Kidney epithelial cell (primary cell): ENCODE results near the gene DMXL2. TPM values are rescaled to one million over a fixed set of nuclear protein-coding genes. Genes with fewer than 3 reads are reported as not detected.

ENCODE experiments used
- DNase-seq: peaks from one replicate; pipeline ENCODE4 v3.0.0-alpha.2; 2010; ENCODE audit warnings: low read depth
- H3K27me3 ChIP-seq: 2 replicates; pipeline ENCODE4 v1.6.0; 2011; ENCODE audit warnings: low read length; ENCODE audit not compliant: control insufficient read depth, insufficient read depth
- H3K36me3 ChIP-seq: 2 replicates; pipeline ENCODE4 v1.5.1; 2011; ENCODE audit warnings: low read length; ENCODE audit not compliant: control insufficient read depth, insufficient read depth
- H3K4me3 ChIP-seq: 2 replicates; pipeline ENCODE4 v1.5.1; 2011; ENCODE audit warnings: low read depth, mild to moderate bottlenecking, control low read depth, low read length
- total RNA-seq: library from RNA; depleted of rRNA; stranded (reverse); fragments of >200 nt; gene quantifications from 2 replicates; pipeline ENCODE4 v1.2.3, GENCODE V29; 2015
- TF ChIP-seq, protein P1 (sequence below): IDR thresholded peaks from 2 replicates; pipeline ENCODE4 v1.5.1; 2011; ENCODE audit warnings: mild to moderate bottlenecking, moderate library complexity, low read length, control low read depth, inconsistent platforms; ENCODE audit not compliant: insufficient read depth, poor library complexity, severe bottlenecking

The DMXL2 gene
- total RNA-seq, 1 donor from 2014 or later = 31.7 TPM

DNA sequence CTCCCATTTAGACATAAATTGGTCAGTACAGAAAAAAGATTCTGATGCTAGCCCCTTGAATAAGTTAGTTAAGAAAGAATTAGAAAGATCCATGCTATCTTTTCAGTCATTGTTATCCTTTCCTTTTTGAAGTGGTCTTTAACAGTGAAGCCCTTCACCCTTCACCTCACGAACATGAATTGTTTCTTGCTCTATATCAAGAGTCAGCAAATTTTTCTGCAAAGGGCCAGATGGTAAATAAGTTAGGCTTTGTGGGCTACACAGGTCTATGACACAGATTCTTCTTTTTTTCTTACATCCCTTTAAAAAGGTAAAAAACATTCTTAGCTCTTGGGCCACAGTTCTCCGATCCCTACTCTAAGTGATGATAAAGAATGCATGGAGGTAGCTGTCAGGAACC, 74.9 kb downstream of the DMXL2 start:
- no peak for DNase-seq
- Histone ChIP-seq H3K36me3 (no peaks in the 10 kb centered on the region), H3K4me3 (no peak overlapping the region), H3K27me3 (no peaks in the 10 kb centered on the region)
- TF ChIP-seq, protein P1, sequence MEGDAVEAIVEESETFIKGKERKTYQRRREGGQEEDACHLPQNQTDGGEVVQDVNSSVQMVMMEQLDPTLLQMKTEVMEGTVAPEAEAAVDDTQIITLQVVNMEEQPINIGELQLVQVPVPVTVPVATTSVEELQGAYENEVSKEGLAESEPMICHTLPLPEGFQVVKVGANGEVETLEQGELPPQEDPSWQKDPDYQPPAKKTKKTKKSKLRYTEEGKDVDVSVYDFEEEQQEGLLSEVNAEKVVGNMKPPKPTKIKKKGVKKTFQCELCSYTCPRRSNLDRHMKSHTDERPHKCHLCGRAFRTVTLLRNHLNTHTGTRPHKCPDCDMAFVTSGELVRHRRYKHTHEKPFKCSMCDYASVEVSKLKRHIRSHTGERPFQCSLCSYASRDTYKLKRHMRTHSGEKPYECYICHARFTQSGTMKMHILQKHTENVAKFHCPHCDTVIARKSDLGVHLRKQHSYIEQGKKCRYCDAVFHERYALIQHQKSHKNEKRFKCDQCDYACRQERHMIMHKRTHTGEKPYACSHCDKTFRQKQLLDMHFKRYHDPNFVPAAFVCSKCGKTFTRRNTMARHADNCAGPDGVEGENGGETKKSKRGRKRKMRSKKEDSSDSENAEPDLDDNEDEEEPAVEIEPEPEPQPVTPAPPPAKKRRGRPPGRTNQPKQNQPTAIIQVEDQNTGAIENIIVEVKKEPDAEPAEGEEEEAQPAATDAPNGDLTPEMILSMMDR = no peak

DNA sequence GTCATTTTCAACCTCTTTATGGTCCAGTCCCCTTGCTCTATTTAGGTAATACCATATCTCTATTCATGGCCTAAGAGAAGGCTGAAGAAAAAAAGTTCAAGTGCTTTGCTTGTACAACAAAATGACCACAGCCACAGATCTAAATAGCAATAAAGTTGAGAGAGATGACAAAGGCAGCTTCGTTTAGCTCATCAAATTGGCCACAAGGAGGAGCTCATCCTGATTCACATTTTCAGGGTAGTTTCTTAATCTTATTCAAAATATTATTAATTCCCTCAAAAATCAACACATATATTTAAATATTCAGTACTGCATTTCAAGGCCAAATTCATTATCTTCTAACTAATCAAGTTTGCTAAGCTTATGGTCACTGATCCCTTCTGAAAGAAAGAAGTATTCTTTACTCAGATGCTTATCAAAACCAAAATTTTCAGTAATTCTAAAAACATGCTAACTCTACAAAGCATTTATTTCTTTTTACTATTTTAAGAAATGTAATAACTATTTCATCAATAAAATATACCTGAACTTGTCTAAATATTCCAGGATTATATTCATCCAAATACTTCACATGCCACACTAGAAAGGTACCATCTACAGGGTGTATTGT, 85.5 kb downstream of the DMXL2 start:
- TF ChIP-seq, protein P1 = peak; percentile 70
- no peaks in the 10 kb centered on the region for H3K27me3 ChIP-seq
- no peak overlapping the region for H3K4me3 ChIP-seq
- no peaks in the 10 kb centered on the region for H3K36me3 ChIP-seq
- DNase-seq = no peak

DNA sequence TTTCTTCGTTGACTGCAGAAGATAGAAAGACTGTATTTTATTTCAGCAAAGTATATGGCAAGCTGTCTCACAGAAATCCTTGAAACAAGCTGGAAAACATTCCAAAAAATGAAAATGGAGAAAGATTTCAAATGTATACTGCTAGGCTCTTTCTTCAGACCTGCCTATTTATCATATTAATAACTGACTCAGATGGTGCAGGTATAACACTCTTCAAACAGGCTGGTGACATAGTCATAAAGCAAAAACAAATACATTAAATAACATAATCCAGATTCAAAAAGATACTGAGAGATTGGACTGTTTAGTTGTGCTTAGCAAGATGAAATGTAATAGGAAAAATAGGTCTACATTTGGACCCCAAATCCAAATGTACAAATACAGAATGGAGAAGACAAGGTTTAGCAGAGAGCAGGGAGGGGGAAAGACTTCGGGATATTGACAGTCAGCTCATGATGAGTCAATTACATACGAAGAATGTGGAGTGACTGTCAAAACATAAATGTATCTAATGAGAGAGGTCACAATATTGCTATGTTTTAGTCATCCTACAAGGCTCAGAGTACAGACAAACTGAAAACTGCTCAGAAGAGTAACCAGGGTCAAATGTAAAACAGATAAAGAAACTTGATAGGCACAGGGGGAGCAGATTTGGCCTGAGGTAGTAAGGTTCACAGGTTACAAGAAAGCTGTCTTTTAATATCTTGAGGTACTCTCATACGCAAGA, 88.7 kb downstream of the DMXL2 start:
- TF ChIP-seq, protein P1 = no peak
- Histone ChIP-seq H3K4me3 (no peak overlapping the region), H3K36me3 (no peaks in the 10 kb centered on the region), H3K27me3 (no peaks in the 10 kb centered on the region)
- DNase-seq = no peak

DNA sequence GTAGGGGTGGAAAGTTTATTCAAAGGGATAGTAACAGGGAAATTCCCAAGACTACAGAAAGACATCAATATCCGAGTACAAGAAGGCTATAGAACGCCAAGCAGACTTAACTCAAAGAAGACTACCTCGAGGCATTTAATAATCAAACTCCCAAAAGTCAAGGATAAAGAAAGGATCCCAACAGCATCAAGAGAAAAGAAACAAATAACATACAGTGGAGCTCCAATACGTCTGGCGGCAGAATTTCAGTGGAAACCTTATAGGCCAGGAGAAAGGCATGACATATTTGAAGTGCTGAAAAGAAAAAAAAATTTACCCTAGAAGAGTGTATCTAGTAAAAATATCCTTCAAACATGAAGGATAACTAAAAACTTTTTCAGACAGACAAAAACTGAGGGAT, 95.6 kb downstream of the DMXL2 start:
- TF ChIP-seq, protein P1 = no peak
- Histone ChIP-seq H3K27me3 (no peaks in the 10 kb centered on the region), H3K36me3 (no peaks in the 10 kb centered on the region), H3K4me3 (no peak overlapping the region)
- DNase-seq = no peak

DNA sequence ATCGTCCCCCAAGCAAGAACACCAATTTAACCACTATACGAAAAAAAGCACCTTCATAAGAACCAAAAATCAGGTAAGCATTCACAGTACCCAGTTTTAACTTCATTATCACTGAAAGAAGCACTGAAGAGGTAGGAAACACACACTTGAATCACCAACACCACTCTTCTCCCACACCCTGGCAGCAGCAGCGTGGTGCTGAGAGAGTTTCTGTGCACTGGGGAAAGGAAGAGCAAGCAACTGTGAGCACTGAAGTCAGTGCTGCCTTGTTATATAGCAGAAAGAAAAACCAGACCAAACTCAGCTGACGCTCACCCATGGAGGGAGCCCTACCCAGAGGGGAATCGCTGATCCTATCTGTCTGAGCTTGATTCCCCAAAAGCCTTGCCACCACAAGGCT, 98.2 kb downstream of the DMXL2 start:
- no peaks in the 10 kb centered on the region for H3K36me3 ChIP-seq
- TF ChIP-seq, protein P1 = no peak
- no peaks in the 10 kb centered on the region for H3K27me3 ChIP-seq
- no peak overlapping the region for H3K4me3 ChIP-seq
- no peak for DNase-seq
